ENCODE measurements around the gene RRP36. TPM values are rescaled to one million over a fixed set of nuclear protein-coding genes. Genes with fewer than 3 reads are reported as not detected.

The RRP36 gene
- total and polyA plus RNA-seq, 4 donors: 23.4 to 33.4 (median 26.2) TPM

- Histone ChIP-seq H3K9me3 (ENCODE audit: control insufficient read depth in 4 of 4, low read length in 3 of 4) (no peaks in the 10 kb centered on the region), H3K9ac (ENCODE audit: low read depth in 1 of 2, low read length in 2 of 2) (no peak overlapping the region), H3K27ac (ENCODE audit: low read depth in 1 of 2, low read length in 2 of 2) (no peak overlapping the region), H3K36me3 (ENCODE audit: control insufficient read depth in 4 of 4, insufficient read depth in 3 of 4, low read depth in 1 of 4, low read length in 3 of 4) (peaks cover 8 to 43% (median 30%) of the 10 kb centered on the region in 4 donors), H3K4me1 (ENCODE audit: control insufficient read depth in 4 of 4, insufficient read depth in 4 of 4, low read length in 3 of 4) (peaks cover 2 to 13% (median 9%) of the 10 kb centered on the region in 4 donors), H3K27me3 (ENCODE audit: control insufficient read depth in 4 of 4, insufficient read depth in 4 of 4, low read length in 3 of 4) (no peaks in the 10 kb centered on the region), H3K4me3 (ENCODE audit: low read depth in 1 of 3, low read length in 3 of 3) (no peak overlapping the region)
- no peak for TF ChIP-seq REST (IDR thresholded peaks at IDR 0.05)
- no peak for TF ChIP-seq HNF4A (conservative IDR thresholded peaks at IDR 0.05)
- no peak for TF ChIP-seq YY1 (IDR thresholded peaks at IDR 0.05)
- TF ChIP-seq EGR1 (IDR thresholded peaks at IDR 0.05; ENCODE audit: low read depth in 2 of 2): no peak
- TF ChIP-seq, protein P1, sequence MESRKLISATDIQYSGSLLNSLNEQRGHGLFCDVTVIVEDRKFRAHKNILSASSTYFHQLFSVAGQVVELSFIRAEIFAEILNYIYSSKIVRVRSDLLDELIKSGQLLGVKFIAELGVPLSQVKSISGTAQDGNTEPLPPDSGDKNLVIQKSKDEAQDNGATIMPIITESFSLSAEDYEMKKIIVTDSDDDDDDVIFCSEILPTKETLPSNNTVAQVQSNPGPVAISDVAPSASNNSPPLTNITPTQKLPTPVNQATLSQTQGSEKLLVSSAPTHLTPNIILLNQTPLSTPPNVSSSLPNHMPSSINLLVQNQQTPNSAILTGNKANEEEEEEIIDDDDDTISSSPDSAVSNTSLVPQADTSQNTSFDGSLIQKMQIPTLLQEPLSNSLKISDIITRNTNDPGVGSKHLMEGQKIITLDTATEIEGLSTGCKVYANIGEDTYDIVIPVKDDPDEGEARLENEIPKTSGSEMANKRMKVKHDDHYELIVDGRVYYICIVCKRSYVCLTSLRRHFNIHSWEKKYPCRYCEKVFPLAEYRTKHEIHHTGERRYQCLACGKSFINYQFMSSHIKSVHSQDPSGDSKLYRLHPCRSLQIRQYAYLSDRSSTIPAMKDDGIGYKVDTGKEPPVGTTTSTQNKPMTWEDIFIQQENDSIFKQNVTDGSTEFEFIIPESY (IDR thresholded peaks at IDR 0.05): no peak
- TF ChIP-seq MAX (IDR thresholded peaks at IDR 0.05): no peak
- no peak for DNase-seq (ENCODE audit: low spot score)
- 98% methylated on average over 2 of the region's 2 CpGs for WGBS
Measured at GRCh38 chr6:43024436-43024835, 3.0 kb downstream of the RRP36 start.

GRCh38 chr6:43026365-43026764, 4.9 kb downstream of the RRP36 start:
- no peak overlapping the region for H3K4me3 ChIP-seq (ENCODE audit: low read depth in 1 of 3, low read length in 3 of 3)
- TF ChIP-seq HNF4A (conservative IDR thresholded peaks at IDR 0.05): no peak
- no peak for TF ChIP-seq MAX (IDR thresholded peaks at IDR 0.05)
- TF ChIP-seq HNF4G (IDR thresholded peaks at IDR 0.05): no peak
- TF ChIP-seq REST (IDR thresholded peaks at IDR 0.05): no peak
- TF ChIP-seq FOXA1 (IDR thresholded peaks at IDR 0.05): no peak
- TF ChIP-seq YY1 (IDR thresholded peaks at IDR 0.05): no peak
- no peak for TF ChIP-seq ATF3 (IDR thresholded peaks at IDR 0.05)
- no peak for TF ChIP-seq SP1 (IDR thresholded peaks at IDR 0.05)
- no peak for TF ChIP-seq EGR1 (IDR thresholded peaks at IDR 0.05; ENCODE audit: low read depth in 2 of 2)
- H3K9me3 ChIP-seq (ENCODE audit: control insufficient read depth in 4 of 4, low read length in 3 of 4): no peaks in the 10 kb centered on the region
- 95% methylated on average over 5 of the region's 5 CpGs for WGBS
- H3K4me1 ChIP-seq (ENCODE audit: control insufficient read depth in 4 of 4, insufficient read depth in 4 of 4, low read length in 3 of 4): peaks cover 0 to 8% (median 3%) of the 10 kb centered on the region in 4 donors
- peaks cover 12 to 50% (median 37%) of the 10 kb centered on the region in 4 donors for H3K36me3 ChIP-seq (ENCODE audit: control insufficient read depth in 4 of 4, insufficient read depth in 3 of 4, low read depth in 1 of 4, low read length in 3 of 4)
- DNase-seq (ENCODE audit: low spot score): no peak
- no peak overlapping the region for H3K9ac ChIP-seq (ENCODE audit: low read depth in 1 of 2, low read length in 2 of 2)
- H3K27me3 ChIP-seq (ENCODE audit: control insufficient read depth in 4 of 4, insufficient read depth in 4 of 4, low read length in 3 of 4): no peaks in the 10 kb centered on the region
- no peak overlapping the region for H3K27ac ChIP-seq (ENCODE audit: low read depth in 1 of 2, low read length in 2 of 2)
